ENCODE measurements around the gene RNGTT.
"Not testable (repeated sequence)": the region's sequence is repeated elsewhere in the genome, so short reads cannot be mapped to it uniquely, and the experiment has no call there.

RNGTT gene

DNA sequence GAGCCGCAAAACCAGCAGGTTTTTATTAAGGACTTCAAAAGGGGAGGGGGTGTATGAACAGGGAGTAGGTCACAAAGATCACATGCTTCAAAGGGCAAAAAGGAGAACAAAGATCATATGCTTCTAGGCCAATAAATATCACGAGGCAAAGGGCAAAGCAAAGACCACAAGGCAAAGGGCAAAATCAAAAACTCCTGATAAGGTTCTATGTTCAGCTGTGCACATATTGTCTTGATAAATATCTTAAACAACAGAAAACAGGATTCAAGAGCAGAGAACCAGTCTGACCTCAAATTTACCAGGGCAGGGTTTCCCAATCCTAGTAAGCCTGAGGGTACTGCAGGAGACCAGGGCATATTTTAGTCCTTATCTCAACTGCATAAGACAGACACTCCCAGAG is 5.8 kb upstream of the RNGTT start:
- DNase-seq: not testable (repeated sequence)

DNA sequence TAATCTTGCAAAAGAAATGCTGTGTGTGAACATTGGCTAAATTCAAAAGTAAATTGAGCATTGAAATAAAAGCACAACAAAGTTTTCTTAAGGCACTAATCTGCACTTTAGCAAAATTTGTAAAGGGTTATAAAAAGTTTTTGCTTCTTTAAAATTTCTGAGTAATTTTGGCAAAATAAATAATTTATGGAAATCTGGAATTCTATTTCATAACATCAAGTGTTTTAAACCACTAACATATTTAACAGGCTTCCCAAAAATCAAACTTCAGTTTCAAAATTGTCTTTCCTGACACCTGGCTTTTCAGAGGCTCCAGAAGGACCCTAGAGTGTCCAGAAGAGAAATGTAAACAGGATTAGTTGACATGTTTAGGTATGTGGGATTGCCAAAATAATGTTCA is 4.5 kb upstream of the RNGTT start:
- DNase-seq: no peak

GRCh38 chr6:88965691-88966090 is 2.3 kb upstream of the RNGTT start:
- no peak for DNase-seq

DNA sequence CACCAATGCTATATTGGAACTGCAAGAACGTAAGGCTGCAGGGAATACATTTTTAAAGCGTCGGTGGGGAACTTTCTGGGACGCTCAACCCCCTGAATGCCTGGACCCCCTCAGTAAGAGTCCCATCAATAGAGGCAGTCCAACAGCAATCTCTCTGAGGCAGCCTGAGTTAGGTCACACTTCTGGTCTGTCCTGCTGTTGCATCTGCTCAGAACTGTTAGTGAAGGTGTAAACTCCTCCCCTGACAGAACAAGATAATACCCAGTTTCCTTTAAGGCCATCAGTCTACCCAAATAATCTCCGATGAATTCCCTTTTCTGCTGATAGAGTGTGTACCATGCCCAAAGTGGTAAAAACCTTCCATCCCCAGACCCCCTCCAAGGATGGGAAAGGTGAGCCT is 1.1 kb upstream of the RNGTT start:
- no peak for DNase-seq

- no peak for DNase-seq
Observed at GRCh38 chr6:88958842-88959241, 4.6 kb downstream of the RNGTT start.

DNA sequence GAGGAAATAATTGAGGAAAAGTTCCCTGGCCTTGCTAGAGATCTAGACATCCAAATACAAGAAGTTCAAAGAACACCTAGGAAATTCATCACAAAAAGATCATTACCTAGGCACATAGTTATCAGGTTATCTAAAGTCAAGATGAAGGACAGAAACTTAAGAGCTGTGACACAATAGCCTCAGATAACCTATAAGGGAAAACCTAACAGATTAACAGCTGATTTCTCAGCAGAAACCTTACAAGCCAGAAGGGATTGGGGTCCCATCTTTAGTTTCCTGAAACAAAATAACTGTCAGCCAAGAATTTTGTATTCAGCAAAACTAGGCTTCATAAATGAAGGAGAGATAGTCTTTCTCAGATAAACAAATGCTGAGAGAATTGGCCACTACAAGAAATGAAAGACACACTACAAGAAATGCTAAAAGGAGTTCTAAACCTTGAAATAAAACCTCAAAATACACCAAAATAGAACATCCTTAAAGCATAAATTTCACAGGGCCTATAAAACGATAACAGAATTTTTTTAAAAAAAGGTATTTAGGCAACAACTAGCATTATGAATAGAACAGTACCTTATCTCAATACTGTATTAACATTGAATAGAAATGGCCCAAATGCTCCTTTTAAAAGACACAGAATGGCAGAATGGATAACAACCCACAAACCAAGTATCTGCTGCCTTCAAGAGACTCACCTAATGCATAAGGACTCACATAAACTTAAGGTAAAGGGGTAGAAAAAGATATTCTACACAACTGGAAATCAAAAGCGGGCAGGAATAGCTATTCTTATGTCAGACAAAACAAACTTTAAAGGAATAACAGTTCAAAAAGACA is 9.7 kb downstream of the RNGTT start:
- no peak for DNase-seq

- DNase-seq: no peak
Observed at GRCh38 chr6:88952065-88952704, 11.2 kb downstream of the RNGTT start.

DNA sequence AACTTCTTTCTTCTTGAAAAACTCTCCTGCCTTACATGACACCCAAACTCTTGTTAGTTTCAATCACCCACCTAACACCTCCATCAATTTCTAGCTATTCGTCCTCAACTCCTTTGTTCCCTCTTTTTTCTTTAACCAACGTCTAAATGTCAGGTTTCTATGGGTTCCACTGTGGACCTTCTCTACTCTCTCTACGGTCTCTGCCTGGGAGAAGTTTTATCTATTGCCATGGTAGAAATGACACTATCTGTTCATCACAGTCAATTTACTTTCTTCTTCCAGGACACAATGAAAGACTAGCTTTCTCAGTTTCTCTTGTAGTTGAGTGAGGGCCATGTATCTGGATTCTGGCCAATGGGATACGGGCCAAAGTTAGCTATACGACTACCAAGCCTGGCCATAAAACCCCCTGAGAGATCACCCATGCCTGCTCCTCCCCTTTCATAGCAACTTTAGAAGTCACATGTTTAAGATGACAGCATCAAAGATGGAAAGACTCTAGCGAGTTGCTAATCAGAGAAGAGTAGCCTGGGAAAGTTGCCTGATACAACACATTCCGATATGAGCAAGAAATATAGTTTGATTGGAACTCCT is 17.9 kb downstream of the RNGTT start:
- no peak for DNase-seq

- DNase-seq: no peak
Observed at GRCh38 chr6:88933521-88933920, 29.9 kb downstream of the RNGTT start.

- not testable (repeated sequence) for DNase-seq
Observed at GRCh38 chr6:88932019-88932418, 31.4 kb downstream of the RNGTT start.

GRCh38 chr6:88922775-88923548 is 40.5 kb downstream of the RNGTT start:
- peak; percentile 96 for DNase-seq

GRCh38 chr6:88921734-88922133 is 41.7 kb downstream of the RNGTT start:
- no peak for DNase-seq

DNA sequence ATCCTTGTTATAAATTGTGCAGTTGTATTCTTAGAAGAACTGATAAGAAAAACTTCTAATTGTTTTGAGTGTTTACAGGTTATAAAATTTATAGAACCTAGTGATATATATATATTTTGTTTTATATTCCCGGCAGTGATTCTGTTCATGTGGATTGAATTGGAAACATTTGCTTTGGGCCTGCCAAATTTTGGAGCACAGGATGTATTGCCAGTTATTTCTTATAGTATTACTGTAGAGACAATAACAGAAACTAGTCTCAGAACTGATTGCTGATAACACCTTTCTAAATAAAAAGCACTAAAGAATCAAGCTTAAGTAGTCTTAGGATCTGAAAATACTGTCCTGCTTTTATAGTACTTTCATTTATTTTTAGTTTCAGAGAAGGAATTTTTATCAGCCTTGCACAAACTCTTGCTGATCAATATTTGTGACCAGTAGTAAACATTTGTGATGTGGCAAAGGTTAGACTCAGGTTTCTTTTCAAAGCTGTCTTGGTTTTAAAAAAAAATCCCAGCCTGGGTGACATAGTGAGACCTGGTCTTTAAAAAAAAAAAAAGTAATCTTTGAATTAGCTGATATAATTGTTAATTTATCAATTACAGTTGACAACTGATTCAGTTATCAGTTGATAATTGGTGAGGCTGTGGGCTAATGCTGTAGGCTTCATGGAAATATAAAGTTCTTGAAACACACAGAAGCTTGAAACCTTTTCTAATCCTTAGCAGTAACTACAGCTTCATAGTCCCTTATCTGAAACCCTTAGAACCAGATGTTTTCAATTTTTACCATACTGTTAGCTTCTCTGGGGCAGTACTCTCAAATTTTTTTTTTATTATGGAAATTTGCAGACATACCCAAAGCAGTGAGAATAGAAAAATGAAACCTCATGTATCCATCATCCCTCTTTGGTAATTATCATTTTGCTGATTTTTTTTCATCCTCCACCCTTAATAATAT is 42.4 kb downstream of the RNGTT start:
- DNase-seq: no peak

DNA sequence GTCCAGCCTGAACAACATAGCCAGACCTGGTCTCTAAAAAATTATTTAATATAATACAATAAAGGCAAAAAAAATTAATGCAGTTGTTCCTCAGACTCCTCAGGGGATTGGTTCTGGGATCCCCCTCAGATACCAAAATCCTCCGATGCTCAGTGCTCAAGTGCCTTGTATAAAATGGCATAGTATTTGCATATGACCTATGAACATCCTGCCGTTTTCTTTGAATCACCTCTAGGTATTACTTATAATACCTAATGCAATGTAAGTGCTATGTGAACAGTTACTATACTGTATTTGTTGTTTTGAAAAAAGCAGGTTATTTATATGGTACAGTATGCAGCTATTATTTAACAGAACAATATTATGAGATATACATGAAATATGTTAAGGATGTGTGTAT is 43.3 kb downstream of the RNGTT start:
- DNase-seq: no peak

DNA sequence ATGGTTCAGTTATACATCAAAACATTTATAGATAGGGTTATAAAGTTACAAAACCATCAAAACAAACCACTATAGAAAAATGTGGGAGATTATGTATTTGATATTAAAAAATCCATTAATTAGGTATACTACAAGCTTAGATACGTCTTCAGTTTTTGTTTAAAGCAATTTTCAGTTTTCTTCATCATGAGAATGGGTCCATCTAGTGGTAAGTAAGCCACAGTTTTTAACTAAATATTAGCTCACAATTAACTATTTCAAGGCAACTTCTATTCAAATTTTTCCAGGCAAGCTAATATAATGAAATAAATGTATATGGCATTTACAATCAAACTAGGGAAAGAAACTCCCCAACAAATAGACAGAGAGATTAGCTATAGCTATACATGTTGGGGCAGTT is 44.4 kb downstream of the RNGTT start:
- DNase-seq: no peak

- no peak for DNase-seq
Observed at GRCh38 chr6:88916615-88917208, 46.7 kb downstream of the RNGTT start.

GRCh38 chr6:88914895-88915598 is 48.4 kb downstream of the RNGTT start:
- DNase-seq: no peak

- no peak for DNase-seq
Observed at GRCh38 chr6:88914180-88914579, 49.2 kb downstream of the RNGTT start.

- no peak for DNase-seq
Observed at GRCh38 chr6:88913471-88913870, 49.9 kb downstream of the RNGTT start.

DNA sequence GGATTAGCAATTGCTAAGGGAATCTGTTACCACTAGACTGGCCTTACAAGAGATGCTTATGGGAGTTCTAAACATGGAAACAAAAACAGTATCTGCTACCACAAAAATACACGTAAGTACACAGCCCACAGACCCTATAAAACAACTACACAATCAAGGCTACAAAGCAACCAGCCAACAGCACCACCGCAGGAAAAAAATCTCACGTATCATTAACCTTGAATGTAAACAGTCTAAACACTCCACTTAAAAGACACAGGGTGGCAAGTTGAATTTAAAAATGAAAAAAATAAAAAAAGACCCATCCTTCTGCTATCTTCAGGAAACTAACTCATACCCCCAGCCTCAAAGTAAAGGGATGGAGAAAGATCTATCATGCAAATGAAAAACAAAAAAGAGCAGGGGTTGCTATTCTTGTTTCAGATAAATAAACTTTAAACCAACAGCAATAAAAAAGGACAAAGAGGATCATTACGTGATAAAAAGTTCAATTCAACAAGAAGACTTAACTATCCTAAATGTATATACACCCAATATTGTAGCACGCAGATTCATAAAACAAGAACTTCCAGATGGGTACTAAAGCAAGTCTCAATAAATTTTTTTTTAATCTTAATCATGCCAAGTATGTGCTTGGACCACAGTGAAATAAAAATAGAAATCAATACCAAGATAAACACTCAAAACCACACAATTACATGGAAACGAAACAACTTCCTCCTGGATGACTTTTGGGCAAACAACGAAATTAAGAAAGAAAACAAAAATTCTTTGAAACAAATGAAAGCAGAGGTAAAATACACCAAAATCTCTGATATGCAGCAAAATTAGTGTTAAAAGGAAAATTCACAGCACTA is 52.3 kb downstream of the RNGTT start:
- DNase-seq: peak; percentile 19

Data from MV-4-11 (cell line).